B cell (primary cell): ENCODE data around the gene MAGED4.
"Not testable (repeated sequence)": the region's sequence is repeated elsewhere in the genome, so short reads cannot be mapped to it uniquely, and the experiment has no call there.

Experiments used
- EZH2 ChIP-seq: IDR thresholded peaks from 2 replicates; pipeline ENCODE4 v1.6.1; 2012; ENCODE audit warnings: borderline replicate concordance, low read depth, mild to moderate bottlenecking, moderate library complexity, low read length; ENCODE audit not compliant: insufficient read depth, poor library complexity, severe bottlenecking
- TF ChIP-seq, protein P1 (sequence below): fragments of 200-600 bp; IDR thresholded peaks from one replicate; pipeline ENCODE4 v1.8.0; 2022; ENCODE audit warnings: antibody characterized with exemption, mild to moderate bottlenecking

- TF ChIP-seq, protein P1, sequence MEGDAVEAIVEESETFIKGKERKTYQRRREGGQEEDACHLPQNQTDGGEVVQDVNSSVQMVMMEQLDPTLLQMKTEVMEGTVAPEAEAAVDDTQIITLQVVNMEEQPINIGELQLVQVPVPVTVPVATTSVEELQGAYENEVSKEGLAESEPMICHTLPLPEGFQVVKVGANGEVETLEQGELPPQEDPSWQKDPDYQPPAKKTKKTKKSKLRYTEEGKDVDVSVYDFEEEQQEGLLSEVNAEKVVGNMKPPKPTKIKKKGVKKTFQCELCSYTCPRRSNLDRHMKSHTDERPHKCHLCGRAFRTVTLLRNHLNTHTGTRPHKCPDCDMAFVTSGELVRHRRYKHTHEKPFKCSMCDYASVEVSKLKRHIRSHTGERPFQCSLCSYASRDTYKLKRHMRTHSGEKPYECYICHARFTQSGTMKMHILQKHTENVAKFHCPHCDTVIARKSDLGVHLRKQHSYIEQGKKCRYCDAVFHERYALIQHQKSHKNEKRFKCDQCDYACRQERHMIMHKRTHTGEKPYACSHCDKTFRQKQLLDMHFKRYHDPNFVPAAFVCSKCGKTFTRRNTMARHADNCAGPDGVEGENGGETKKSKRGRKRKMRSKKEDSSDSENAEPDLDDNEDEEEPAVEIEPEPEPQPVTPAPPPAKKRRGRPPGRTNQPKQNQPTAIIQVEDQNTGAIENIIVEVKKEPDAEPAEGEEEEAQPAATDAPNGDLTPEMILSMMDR = not testable (repeated sequence)
- TF ChIP-seq EZH2 = not testable (repeated sequence)
These were observed 26.7 kb downstream of the MAGED4 start for GRCh38 chrX:52211405-52211804.
